Nephron (organoid): Measurements from ENCODE around the gene C22orf23.

Experiments used
- H3K27ac Mint-ChIP-seq, 3 experiments: 2 replicates each; pipeline ENCODE4 v1.8.0; 2020; ENCODE audit warnings: mixed read lengths in 3 of 3, mild to moderate bottlenecking in 2 of 3, moderate library complexity in 1 of 3
- H3K27me3 Mint-ChIP-seq: 2 replicates; pipeline ENCODE4 v1.8.0; 2021; ENCODE audit warnings: low read depth, mild to moderate bottlenecking, moderate library complexity, mixed read lengths
- H3K36me3 Mint-ChIP-seq: 2 replicates; pipeline ENCODE4 v1.8.0; 2020; ENCODE audit warnings: low read depth, mixed read lengths
- H3K4me1 Mint-ChIP-seq: 2 replicates; pipeline ENCODE4 v1.8.0; 2020; ENCODE audit warnings: mixed read lengths
- H3K4me3 Mint-ChIP-seq, 3 experiments: 2 replicates each; pipeline ENCODE4 v1.8.0; 2020; ENCODE audit warnings: mild to moderate bottlenecking in 3 of 3, mixed read lengths in 3 of 3, moderate library complexity in 2 of 3
- H3K9me3 Mint-ChIP-seq: 2 replicates; pipeline ENCODE4 v1.8.0; 2020; ENCODE audit warnings: mixed read lengths
- CTCF ChIP-seq, 3 experiments: fragments of 200-600 bp; sonication (generic); IDR thresholded peaks; one replicate each; pipeline ENCODE4 v1.5.0; 2021; ENCODE audit warnings: antibody characterized with exemption in 3 of 3; ENCODE audit not compliant: unreplicated experiment in 3 of 3

Gene C22orf23

GRCh38 chr22:37942133-37942532, 11.3 kb downstream of the C22orf23 start:
- Mint-ChIP-seq H3K4me3 (no peak overlapping the region), H3K9me3 (no peaks in the 10 kb centered on the region), H3K36me3 (peaks cover 20% of the 10 kb centered on the region), H3K27me3 (no peaks in the 10 kb centered on the region), H3K27ac (no peak overlapping the region), H3K4me1 (no peaks in the 10 kb centered on the region)
- no peak for TF ChIP-seq CTCF (IDR thresholded peaks at IDR 0.05; ENCODE audit: unreplicated experiment in 3 of 3)

GRCh38 chr22:37940698-37941376, 12.6 kb downstream of the C22orf23 start:
- TF ChIP-seq CTCF (IDR thresholded peaks at IDR 0.05; ENCODE audit: unreplicated experiment in 3 of 3) = no peak
- H3K27ac Mint-ChIP-seq = no peak overlapping the region
- no peak overlapping the region for H3K4me3 Mint-ChIP-seq
- no peaks in the 10 kb centered on the region for H3K4me1 Mint-ChIP-seq
- H3K27me3 Mint-ChIP-seq = no peaks in the 10 kb centered on the region
- no peaks in the 10 kb centered on the region for H3K9me3 Mint-ChIP-seq
- peaks cover 20% of the 10 kb centered on the region for H3K36me3 Mint-ChIP-seq

GRCh38 chr22:37933711-37934376, 19.6 kb downstream of the C22orf23 start:
- Mint-ChIP-seq H3K4me3 (no peak overlapping the region), H3K4me1 (peaks cover 11% of the 10 kb centered on the region), H3K27ac (peak overlapping the region in 2 of 3 experiments; percentile 40 to 66), H3K9me3 (no peaks in the 10 kb centered on the region), H3K36me3 (peaks cover 29% of the 10 kb centered on the region), H3K27me3 (no peaks in the 10 kb centered on the region)
- peak; percentile 85 to 92 (median 90) for TF ChIP-seq CTCF (IDR thresholded peaks at IDR 0.05; ENCODE audit: unreplicated experiment in 3 of 3)

- no peaks in the 10 kb centered on the region for H3K9me3 Mint-ChIP-seq
- no peak for TF ChIP-seq CTCF (IDR thresholded peaks at IDR 0.05; ENCODE audit: unreplicated experiment in 3 of 3)
- H3K27me3 Mint-ChIP-seq = no peaks in the 10 kb centered on the region
- H3K4me1 Mint-ChIP-seq = peaks cover 11% of the 10 kb centered on the region
- no peak overlapping the region for H3K27ac Mint-ChIP-seq
- peaks cover 35% of the 10 kb centered on the region for H3K36me3 Mint-ChIP-seq
- no peak overlapping the region for H3K4me3 Mint-ChIP-seq
Measured at GRCh38 chr22:37932821-37933578, 20.4 kb downstream of the C22orf23 start.

GRCh38 chr22:37932401-37932800, 21.0 kb downstream of the C22orf23 start:
- Mint-ChIP-seq H3K27ac (no peak overlapping the region), H3K9me3 (no peaks in the 10 kb centered on the region), H3K36me3 (peaks cover 29% of the 10 kb centered on the region), H3K27me3 (no peaks in the 10 kb centered on the region), H3K4me3 (no peak overlapping the region), H3K4me1 (peaks cover 11% of the 10 kb centered on the region)
- no peak for TF ChIP-seq CTCF (IDR thresholded peaks at IDR 0.05; ENCODE audit: unreplicated experiment in 3 of 3)
